ENCODE measurements around the gene SMOC1. TPM values are rescaled to one million over a fixed set of nuclear protein-coding genes. Genes with fewer than 3 reads are reported as not detected.

Gene SMOC1
- total RNA-seq, 1 experiment from 2014 or later: not detected

GRCh38 chr14:70021548-70022220 is 142.5 kb downstream of the SMOC1 start:
- intact Hi-C loops (cut with micrococcal nuclease; ENCODE audit: unreplicated experiment): loop anchor here (10.0 kb wide), 1 partner anchor 157 kb away; no protein-coding TSS in a partner anchor
- H3K9me2 ChIP-seq (ENCODE audit: insufficient read depth): no peaks in the 10 kb centered on the region
- no peak overlapping the region for H2AFZ ChIP-seq
- DNase-seq: no peak
- H3K79me2 ChIP-seq (ENCODE audit: low read depth): no peaks in the 10 kb centered on the region
- ChIA-PET CTCF (no interaction called here), POLR2A (ENCODE audit: unreplicated experiment) (no interaction called here)
- TF ChIP-seq EZH2 (IDR thresholded peaks at IDR 0.05; ENCODE audit: low read depth): no peak
- no peak overlapping the region for H3K4me2 ChIP-seq
- no peaks in the 10 kb centered on the region for H3K36me3 ChIP-seq (ENCODE audit: low read depth)
- no peaks in the 10 kb centered on the region for H3K9me3 ChIP-seq (ENCODE audit: insufficient read depth, low read depth)
- no peak overlapping the region for H3K4me3 ChIP-seq
- no peaks in the 10 kb centered on the region for H3F3A ChIP-seq (ENCODE audit: insufficient read depth, low read depth)
- 0 out of 2 replicates have a peak, but pooled peaks cover 7% of the 10 kb centered on the region for H3K27me3 ChIP-seq (ENCODE audit: insufficient read depth, low read depth)
- no peaks in the 10 kb centered on the region for H3K4me1 ChIP-seq (replicated peaks; ENCODE audit: insufficient read depth)
- no peaks in the 10 kb centered on the region for H4K20me1 ChIP-seq (ENCODE audit: insufficient read depth)
- BruUV-seq (replicated peaks): no TSS peak
- H3K27ac ChIP-seq: no peak overlapping the region

DNA sequence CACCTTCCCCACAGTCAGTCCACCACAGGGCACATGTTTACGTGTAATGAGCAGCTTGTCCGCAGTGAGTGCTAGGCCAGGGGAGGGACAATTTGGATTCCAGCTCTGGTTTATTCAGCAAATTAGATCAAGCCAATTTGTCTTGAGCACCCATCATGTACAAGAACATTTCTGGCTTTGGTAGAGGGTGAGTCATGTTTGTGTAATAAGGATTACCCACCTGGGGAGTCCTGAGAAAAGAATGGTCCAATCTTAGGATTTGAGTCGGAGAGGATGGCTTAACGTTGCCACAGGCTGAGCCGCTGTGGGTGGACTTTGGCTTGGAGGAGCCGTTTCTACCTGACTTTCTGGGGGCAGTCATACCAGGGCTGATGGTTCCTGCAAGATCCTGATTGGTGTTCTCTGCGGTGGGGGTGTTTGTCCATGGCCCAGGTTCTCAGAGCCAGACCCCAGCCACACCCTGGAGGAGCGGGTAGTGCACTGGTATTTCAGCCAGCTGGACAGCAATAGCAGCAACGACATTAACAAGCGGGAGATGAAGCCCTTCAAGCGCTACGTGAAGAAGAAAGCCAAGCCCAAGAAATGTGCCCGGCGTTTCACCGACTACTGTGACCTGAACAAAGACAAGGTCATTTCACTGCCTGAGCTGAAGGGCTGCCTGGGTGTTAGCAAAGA is 143.7 kb downstream of the SMOC1 start:
- Histone ChIP-seq H3F3A (ENCODE audit: insufficient read depth, low read depth) (no peaks in the 10 kb centered on the region), H3K9me2 (ENCODE audit: insufficient read depth) (no peaks in the 10 kb centered on the region), H3K4me1 (replicated peaks; ENCODE audit: insufficient read depth) (no peaks in the 10 kb centered on the region), H3K79me2 (ENCODE audit: low read depth) (no peaks in the 10 kb centered on the region), H3K4me3 (no peak overlapping the region), H3K9me3 (ENCODE audit: insufficient read depth, low read depth) (no peaks in the 10 kb centered on the region), H2AFZ (no peak overlapping the region), H4K20me1 (ENCODE audit: insufficient read depth) (no peaks in the 10 kb centered on the region), H3K4me2 (no peak overlapping the region), H3K36me3 (ENCODE audit: low read depth) (no peaks in the 10 kb centered on the region), H3K27ac (no peak overlapping the region), H3K27me3 (ENCODE audit: insufficient read depth, low read depth) (0 out of 2 replicates have a peak, but pooled peaks cover 7% of the 10 kb centered on the region)
- POLR2A ChIA-PET (ENCODE audit: unreplicated experiment): no interaction called here
- intact Hi-C loops (cut with micrococcal nuclease; ENCODE audit: unreplicated experiment): loop anchor here (10.0 kb wide), 1 partner anchor 158 kb away; no protein-coding TSS in a partner anchor
- TF ChIP-seq, protein P1, sequence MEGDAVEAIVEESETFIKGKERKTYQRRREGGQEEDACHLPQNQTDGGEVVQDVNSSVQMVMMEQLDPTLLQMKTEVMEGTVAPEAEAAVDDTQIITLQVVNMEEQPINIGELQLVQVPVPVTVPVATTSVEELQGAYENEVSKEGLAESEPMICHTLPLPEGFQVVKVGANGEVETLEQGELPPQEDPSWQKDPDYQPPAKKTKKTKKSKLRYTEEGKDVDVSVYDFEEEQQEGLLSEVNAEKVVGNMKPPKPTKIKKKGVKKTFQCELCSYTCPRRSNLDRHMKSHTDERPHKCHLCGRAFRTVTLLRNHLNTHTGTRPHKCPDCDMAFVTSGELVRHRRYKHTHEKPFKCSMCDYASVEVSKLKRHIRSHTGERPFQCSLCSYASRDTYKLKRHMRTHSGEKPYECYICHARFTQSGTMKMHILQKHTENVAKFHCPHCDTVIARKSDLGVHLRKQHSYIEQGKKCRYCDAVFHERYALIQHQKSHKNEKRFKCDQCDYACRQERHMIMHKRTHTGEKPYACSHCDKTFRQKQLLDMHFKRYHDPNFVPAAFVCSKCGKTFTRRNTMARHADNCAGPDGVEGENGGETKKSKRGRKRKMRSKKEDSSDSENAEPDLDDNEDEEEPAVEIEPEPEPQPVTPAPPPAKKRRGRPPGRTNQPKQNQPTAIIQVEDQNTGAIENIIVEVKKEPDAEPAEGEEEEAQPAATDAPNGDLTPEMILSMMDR (conservative IDR thresholded peaks at IDR 0.05): no peak
- TF ChIP-seq EZH2 (IDR thresholded peaks at IDR 0.05; ENCODE audit: low read depth): no peak
- no peak for DNase-seq
- BruUV-seq (replicated peaks): no TSS peak
- CTCF ChIA-PET: no interaction called here

GRCh38 chr14:70023871-70024270 is 144.7 kb downstream of the SMOC1 start:
- ChIA-PET CTCF (interaction anchor here (0.6 kb wide), 1 partner anchor 51 kb away, joined by 3 read pairs; no protein-coding TSS in a partner anchor), POLR2A (ENCODE audit: unreplicated experiment) (no interaction called here)
- Histone ChIP-seq H3K36me3 (ENCODE audit: low read depth) (no peaks in the 10 kb centered on the region), H3K9me2 (ENCODE audit: insufficient read depth) (no peaks in the 10 kb centered on the region), H3K4me1 (replicated peaks; ENCODE audit: insufficient read depth) (no peaks in the 10 kb centered on the region), H2AFZ (no peak overlapping the region), H3K9me3 (ENCODE audit: insufficient read depth, low read depth) (no peaks in the 10 kb centered on the region), H3K4me2 (no peak overlapping the region), H3F3A (ENCODE audit: insufficient read depth, low read depth) (no peaks in the 10 kb centered on the region), H3K27me3 (ENCODE audit: insufficient read depth, low read depth) (peaks cover 9% of the 10 kb centered on the region; the same call in 1 of the 2 replicates), H3K79me2 (ENCODE audit: low read depth) (no peaks in the 10 kb centered on the region), H3K27ac (no peak overlapping the region), H4K20me1 (ENCODE audit: insufficient read depth) (no peaks in the 10 kb centered on the region), H3K4me3 (no peak overlapping the region)
- BruUV-seq (replicated peaks): no TSS peak
- no peak for DNase-seq
- intact Hi-C loops (cut with micrococcal nuclease; ENCODE audit: unreplicated experiment): loop anchor here (10.0 kb wide), 1 partner anchor 159 kb away; no protein-coding TSS in a partner anchor
- TF ChIP-seq, protein P1 (conservative IDR thresholded peaks at IDR 0.05): no peak
- no peak for TF ChIP-seq EZH2 (IDR thresholded peaks at IDR 0.05; ENCODE audit: low read depth)
